GM18951 (cell line): ENCODE data around the gene IPCEF1.
"Not testable (repeated sequence)": the region's sequence is repeated elsewhere in the genome, so short reads cannot be mapped to it uniquely, and the experiment has no call there.

Source experiments
- POLR2A ChIP-seq: IDR thresholded peaks from 4 replicates; pipeline ENCODE4 v1.6.1; 2011; ENCODE audit warnings: mild to moderate bottlenecking; ENCODE audit not compliant: insufficient read length, insufficient read depth; ENCODE audit errors: extremely low read depth
- in situ Hi-C: fragments of 300-500 bp; cut with MboI; formaldehyde crosslinking; loops from one replicate; pipeline ENCODE4 v1.12.0; 2022; ENCODE audit warnings: low sequenced_read_pairs, mixed read lengths, inconsistent platforms; ENCODE audit not compliant: unreplicated experiment

The IPCEF1 gene

DNA sequence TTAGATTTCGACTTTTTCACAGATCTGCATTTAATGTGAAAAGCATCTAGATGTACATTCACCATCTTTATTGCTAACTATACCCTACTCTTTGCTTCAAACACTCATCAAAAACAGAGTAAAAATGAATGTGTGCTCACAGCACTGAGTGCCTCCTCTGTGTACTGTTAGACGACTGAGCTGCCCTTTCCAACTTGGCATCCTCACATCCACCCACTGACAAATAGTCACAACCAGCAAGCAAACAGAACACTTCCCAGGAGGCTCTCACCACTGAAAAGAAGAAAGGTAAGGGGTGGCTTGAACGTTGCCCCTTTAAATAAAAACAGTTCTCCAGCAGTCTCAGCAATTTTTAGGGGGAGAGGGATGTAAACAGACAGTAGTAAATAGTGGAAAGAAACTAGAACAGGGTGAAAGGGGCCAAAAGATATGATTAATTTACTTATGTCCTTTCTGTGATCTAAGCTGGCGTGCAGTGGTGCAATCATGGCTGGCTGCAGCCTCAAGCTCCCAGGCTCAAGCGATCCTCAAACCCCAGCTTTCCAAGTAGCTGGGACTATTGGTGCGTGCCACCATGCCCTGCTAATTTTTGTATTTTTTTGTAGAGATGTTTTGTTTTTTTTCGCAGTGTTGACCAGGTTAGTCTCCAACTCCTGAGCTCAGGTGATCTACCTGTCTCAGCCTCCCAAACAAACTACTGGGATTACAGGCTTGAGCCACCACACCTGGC, 48.7 kb downstream of the IPCEF1 start:
- in situ Hi-C loops: no loop called here
- TF ChIP-seq POLR2A: no peak

DNA sequence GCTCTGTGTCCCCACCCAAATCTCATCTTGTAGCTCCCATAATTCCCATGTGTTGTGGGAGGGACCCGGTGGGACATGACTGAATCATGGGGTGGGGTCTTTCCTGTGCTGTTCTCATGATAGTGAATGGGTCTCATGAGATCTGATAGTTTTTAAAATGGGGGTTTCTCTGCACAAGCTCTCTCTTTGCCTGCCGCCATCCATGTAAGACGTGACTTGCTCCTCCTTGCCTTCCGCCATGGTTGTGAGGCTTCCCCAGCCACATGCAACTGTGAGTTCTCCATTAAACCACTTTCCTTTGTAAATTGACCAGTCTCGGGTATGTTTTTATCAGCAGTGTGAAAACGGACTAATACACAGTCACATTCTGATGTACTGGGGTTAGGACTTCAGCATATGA, 49.5 kb downstream of the IPCEF1 start:
- in situ Hi-C loops: not testable (repeated sequence)

DNA sequence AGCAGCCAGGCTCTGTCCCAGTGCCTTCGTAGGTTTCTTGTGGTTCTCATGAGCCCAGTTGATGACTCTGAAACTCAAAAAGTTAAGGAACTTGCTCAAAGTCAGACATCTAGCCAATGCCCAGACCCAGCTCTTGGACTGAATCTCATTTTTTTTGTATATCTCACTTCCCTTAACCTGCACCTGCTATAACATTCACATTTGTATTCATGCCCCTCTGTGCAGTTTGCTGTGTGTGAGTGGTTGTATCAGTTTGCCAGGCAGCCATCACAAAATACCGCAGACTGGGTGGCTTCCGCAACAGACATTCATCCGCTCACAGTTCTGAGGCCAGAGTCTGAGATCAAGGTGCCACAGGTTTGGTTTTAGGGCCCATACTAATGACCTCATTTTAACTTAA, 49.9 kb downstream of the IPCEF1 start:
- TF ChIP-seq POLR2A: no peak
- in situ Hi-C loops: no loop called here

DNA sequence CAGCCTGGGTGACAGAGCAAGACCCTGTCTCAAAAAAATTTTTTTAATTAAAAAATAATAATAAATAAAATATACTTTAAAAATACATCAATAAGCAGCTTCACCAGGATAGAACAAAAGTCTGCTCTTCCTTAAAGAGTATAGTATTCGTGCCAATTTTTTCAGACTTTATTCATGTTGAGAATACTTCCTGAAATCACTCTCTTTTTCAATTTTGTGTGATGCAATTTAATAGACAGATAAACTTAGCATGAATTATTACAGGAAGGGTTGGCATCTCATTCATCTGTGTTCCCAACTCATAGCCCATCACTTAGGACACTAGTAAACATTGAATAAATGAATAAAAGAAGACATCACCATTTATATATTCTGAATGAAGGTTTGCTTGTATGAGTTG, 52.4 kb downstream of the IPCEF1 start:
- in situ Hi-C loops: no loop called here

DNA sequence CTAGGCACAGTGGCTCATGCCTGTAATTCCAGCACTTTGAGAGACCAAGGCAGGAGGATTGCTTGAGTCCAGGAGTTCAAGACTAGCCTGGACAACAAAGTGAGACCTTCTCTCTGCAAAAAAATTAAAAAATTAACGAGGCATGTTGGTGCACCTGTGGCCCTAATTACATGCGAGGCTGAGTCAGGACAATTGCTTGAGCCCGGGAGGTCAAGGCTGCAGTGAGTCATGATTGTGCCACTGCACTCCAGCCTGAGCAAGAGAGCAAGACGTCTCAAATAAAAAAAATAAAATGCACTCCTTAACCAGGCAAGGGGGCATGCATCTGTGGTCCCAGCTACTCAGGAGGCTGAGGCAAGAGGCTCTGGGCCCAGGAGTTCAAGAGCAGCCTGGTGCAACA, 53.0 kb downstream of the IPCEF1 start:
- in situ Hi-C loops: not testable (repeated sequence)

More for the DNA sequence above, 52.4 kb downstream of the IPCEF1 start:
- TF ChIP-seq POLR2A: no peak

DNA sequence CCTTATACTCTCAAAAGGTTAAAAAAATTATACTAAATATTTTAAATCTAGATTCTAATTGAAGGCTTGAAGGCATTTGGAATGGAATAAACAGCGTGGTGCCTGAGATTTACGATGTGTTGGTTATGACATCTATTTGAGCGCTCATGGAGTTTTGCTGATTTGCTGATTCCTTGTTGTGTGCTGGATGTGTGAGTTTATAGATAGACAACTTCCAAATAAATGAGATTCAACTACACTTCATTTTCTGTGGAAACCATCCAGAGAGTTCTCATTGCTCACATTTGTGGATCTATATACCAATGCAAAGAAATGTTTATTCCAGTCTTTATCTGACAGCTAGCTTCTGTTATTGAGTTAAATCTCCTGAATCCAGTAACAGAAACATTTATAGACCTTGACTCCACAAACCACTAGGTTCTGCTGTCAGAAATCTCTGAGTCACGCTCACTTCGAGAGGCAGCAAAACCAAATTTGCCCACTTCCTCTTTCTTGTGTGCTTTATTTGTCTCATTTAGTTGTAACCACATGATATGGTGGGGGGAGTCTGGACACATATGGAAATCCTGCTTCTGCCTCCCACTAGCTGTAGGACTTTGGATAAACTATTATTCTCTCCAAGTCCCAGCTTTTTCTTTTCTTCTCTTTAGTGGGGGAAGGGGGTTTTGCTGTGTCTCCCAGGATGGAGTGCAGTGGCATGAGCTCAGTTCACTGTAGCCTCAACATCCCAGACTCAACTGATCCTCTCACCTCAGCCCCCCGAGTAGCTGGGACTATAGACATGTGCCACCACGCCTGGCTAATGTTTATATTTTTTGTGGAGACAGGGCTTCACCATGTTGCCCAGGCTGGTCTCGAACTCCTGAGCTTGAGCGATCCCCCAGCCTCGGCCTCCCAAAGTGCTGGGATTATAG, 54.5 kb downstream of the IPCEF1 start:
- TF ChIP-seq POLR2A: no peak
- in situ Hi-C loops: no loop called here

DNA sequence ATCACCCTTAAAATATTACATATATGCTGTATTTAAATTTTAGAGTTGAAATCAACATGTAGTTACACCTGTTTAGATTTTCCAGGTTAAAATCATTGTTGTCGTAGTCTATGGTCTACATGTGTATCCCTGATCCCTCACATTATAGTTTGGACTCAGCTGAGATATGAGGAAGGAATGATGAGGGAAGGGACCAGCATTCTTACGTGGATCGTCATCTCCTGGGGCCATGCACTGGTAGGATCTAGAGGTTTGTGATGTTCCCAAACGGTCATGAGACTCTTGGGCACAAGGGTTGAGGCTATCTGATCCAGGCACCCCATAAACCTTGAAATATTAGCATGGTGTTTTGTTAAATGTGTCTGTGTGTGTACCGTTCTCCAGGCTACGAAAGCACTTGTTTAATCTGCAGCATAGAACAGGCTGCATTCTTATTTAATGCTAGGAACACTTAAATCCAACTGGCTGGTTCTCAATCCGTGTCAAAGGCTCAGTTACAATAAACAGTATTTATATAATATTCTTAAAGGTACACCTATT, 55.4 kb downstream of the IPCEF1 start:
- TF ChIP-seq POLR2A: no peak
- in situ Hi-C loops: no loop called here

DNA sequence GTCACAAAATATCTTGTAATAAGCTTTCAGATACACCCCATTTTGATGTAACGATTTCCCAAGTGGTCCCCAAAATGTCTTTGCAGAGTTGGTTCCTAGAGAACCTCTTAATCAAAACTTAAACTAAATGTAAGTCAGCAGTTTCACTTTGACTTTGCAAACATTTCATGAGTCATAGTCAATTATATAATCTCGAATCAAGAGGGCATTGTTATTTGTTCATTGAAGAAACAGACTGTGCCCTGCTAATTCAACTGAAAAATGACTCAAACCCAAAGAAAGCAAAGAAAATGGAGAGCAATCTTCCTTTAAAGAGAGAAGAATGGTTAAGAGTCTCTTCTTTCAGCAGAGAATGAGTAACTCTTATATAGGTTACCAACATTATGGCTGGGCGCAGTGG, 58.3 kb downstream of the IPCEF1 start:
- in situ Hi-C loops: no loop called here
- TF ChIP-seq POLR2A: no peak

DNA sequence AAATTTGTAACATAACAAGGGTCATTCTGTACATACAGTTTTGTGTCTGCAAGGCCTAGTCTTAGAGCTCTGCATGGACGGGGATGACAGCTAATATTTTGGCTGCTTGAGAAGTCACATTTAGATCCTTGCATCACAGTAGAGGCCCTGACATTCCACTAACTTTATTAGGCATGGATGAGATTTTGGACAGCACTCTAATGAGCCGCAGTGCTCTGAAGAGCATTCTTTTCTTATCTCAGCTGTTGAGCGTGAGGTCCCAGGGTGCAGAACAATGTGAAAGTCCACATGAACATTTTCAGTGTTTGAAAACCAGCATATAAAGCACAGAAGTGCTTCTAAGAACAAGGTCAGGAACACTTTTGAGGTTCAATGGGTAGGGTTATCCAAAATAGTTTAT, 58.9 kb downstream of the IPCEF1 start:
- no peak for TF ChIP-seq POLR2A
- in situ Hi-C loops: no loop called here

DNA sequence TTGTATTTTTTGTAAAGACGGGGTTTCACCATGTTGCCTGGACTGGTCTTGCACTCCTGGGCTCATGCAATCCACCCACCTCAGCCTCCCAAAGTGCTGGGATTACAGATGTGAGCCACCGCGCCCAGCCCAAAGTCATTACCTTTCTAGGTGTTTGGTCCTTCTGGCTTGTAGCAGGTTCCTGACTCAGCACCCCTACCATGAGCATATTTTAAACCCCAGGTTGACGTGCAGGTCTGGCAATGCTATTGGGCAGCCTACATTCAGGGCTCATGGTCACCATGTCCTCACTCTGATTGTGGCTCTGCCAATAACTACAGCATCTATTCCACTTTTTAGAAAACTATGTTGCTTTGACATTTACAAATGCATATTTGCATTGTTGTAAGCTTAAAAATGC, 59.4 kb downstream of the IPCEF1 start:
- in situ Hi-C loops: no loop called here
- TF ChIP-seq POLR2A: no peak

DNA sequence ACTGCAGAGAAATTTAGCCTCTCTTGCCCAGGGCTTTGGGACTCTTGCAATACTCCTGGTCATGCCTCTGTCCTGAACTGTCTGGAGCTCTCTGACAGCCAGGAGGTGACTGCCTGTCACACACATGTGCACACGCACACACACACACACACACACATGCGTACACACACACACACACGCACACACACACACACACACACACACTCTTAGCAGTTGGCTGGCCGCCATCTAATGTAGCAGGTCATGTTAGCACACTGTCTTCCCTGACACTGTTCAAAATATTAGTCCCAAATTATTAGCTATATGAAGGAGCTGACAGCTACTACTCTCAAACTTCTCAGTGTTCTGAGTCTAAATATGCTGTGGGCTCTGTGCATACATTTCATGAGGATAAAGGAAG, 60.9 kb downstream of the IPCEF1 start:
- in situ Hi-C loops: no loop called here
- no peak for TF ChIP-seq POLR2A

DNA sequence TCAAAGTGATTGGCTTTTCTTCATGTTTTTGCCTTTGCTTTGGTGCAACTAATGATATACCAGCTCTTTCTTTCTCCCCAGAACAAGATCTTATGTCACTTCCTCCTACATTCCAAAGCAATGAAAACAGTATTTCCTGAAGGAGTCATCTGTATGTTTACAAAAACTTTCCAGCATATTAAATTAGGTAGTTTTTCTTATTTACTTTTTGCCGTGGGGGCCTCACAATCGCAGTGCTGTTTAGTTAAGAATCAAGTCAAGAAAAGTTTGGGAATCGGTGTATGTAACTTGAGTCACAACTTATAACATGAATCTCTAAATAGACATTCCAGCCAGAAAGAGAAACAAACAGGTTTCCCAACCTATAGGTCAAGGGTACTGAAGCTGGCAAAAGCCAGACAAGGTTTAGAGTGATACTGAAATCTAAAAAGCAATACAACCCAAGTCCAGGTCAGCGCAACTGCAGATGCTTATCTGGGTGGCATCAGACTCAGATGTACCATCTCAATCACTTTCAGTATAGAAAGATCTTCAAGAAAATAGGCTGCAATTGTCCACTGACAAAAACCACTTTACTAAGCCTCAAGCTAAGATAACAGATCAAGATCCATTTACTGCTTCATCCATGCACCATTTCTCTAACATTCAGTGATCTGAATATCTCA, 63.6 kb downstream of the IPCEF1 start:
- TF ChIP-seq POLR2A: no peak
- in situ Hi-C loops: no loop called here

DNA sequence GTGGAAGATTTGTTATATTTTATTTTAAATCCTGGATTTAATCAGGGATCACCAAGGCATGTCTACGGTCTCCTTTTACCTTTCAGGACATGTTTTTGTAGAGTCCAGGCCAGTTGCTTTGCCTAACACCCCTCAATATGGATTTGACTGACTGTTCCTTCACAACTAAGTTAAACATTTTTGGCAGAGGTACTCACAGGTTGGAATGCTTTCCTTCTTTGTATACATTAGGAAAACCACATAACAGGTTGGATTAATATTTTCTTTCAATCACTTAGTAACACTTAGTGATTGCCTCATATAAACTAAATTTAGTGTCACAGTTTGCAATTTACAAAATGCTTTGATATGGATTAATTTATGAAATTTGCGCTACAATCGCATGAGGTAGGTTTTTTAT, 64.5 kb downstream of the IPCEF1 start:
- in situ Hi-C loops: no loop called here

More for the DNA sequence above, 64.5 kb downstream of the IPCEF1 start:
- TF ChIP-seq POLR2A: no peak
